ENCODE results near the gene DCST2.
"Not testable (repeated sequence)": the region's sequence is repeated elsewhere in the genome, so short reads cannot be mapped to it uniquely, and the experiment has no call there.

DCST2 gene

DNA sequence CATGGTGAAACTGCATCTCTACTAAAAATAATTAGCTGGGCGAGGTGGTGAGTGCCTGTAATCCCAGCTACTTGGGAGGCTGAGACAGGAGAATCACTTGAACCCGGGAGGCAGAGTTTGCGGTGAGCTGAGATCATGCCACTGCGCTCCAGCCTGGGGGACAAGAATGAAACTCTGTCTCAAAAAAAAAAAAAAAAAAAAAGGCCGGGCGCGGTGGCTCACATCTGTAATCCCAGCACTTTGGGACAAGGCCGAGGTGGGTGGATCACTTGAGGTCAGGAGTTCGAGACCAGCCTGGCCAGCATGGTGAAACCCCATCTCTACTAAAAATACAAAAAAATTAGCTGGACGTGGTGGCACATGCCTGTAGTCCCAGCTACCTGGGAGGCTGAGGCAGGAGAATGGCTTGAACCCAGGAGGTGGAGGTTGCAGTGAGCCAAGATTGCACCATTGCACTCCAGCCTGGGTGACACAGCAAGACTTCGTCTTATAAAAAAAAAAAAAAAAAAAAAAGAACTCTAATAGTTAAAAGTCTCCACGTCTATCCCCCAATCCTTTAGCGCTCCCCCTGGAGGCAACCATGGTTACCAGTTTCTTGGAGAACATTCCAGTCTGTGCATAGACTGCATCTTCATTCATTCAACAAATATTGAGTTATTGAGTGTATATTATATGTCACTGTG is 38.1 kb downstream of the DCST2 start:
- FAIRE-seq, result not testable (repeated sequence)

- no peak for FAIRE-seq
Measured at GRCh38 chr1:154994591-154994990, 39.0 kb downstream of the DCST2 start.

- no peak for FAIRE-seq
Measured at GRCh38 chr1:154994269-154994587, 39.4 kb downstream of the DCST2 start.

GRCh38 chr1:154993572-154994268 is 39.9 kb downstream of the DCST2 start, which contains the start of gene LENEP:
LENEP (plus strand) TSS chr1:154993586; CDS start chr1:154993608, 22 bp downstream.
- FAIRE-seq, result no peak

- no peak for FAIRE-seq
Measured at GRCh38 chr1:154992721-154993571, 40.6 kb downstream of the DCST2 start.

- FAIRE-seq, result no peak
Measured at GRCh38 chr1:154990276-154990675, 43.3 kb downstream of the DCST2 start.

DNA sequence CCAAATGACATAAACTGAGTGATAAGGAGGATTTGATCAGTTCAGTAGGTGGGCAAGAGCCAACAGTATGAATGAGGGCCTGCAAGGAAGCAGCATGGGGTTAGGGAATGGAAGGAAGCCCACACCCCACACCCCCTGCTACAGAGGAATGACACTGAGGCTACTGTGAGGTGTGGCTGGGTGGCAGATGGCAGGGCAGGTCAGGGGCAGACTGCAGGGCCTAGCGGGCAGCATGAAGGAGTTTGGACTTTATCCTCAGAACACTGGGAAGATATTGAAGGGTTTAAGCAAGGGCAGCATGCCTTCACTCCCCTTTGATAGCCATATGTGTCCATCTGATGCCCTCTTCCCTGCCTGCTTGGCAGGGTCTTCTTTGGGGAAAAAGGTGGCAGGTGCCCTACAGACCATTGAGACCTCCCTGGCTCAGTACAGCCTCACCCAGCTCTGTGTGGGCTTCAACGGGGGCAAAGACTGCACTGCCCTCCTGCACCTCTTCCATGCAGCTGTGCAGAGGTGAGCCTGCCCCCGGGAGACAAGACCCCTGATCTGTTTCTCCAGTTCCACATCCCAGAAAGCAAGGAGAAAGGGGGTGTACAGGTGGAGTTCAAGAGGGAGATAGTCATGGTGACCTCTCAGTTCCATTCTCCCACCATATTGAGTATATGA is 44.3 kb downstream of the DCST2 start:
- no peak for FAIRE-seq

- FAIRE-seq, result no peak
Measured at GRCh38 chr1:154988058-154988954, 45.3 kb downstream of the DCST2 start.

DNA sequence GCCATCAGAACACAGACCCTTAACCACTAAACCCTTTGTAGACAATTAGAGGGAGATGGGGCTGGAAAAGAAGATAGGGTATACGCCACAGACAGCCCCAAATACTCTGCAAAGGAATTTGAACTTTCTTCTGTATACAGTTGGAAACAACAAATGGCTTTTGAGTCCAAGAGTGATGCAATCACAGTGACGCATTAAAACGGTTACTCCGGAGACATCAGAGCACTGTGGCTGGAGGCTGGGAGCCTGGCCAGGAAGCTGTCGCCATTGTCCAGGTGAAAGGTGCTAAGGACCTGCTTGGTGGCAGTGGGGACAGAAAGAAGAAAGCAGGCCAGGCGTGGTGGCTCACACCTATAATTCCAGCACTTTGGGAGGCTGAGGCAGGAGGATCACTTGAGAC is 46.3 kb downstream of the DCST2 start:
- FAIRE-seq, result no peak

GRCh38 chr1:154986736-154987135 is 46.8 kb downstream of the DCST2 start:
- not testable (repeated sequence) for FAIRE-seq

- FAIRE-seq, result no peak
Measured at GRCh38 chr1:154983776-154984466, 49.7 kb downstream of the DCST2 start.

- FAIRE-seq, result peak; percentile 98
Measured at GRCh38 chr1:154982897-154983648, 50.5 kb downstream of the DCST2 start, which contains the start of gene FLAD1. FLAD1 (plus strand) TSS chr1:154983344; CDS start chr1:154983695, 351 bp downstream.

DNA sequence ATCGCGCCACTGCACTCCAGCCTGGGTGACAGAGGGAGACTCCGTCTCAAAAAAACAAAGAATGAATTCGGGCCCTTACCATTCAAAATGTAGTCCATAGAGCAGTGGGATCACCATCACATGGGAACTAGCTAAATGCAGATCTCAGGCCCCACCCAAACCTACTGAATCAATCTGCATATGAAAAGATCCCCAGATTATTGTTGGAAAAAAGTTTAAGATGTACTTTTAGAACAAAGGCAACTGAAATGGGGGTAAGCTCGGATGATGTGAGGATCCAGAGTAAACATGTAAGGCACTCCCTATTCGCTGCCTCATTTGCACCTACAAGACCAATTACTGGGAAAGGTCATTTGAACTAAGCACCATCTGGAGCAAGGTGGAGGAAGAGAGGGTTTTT is 51.2 kb downstream of the DCST2 start:
- FAIRE-seq, result no peak

GRCh38 chr1:154978360-154978759 is 55.2 kb downstream of the DCST2 start:
- no peak for FAIRE-seq

GRCh38 chr1:154977762-154978161 is 55.8 kb downstream of the DCST2 start:
- FAIRE-seq, result not testable (repeated sequence)

DNA sequence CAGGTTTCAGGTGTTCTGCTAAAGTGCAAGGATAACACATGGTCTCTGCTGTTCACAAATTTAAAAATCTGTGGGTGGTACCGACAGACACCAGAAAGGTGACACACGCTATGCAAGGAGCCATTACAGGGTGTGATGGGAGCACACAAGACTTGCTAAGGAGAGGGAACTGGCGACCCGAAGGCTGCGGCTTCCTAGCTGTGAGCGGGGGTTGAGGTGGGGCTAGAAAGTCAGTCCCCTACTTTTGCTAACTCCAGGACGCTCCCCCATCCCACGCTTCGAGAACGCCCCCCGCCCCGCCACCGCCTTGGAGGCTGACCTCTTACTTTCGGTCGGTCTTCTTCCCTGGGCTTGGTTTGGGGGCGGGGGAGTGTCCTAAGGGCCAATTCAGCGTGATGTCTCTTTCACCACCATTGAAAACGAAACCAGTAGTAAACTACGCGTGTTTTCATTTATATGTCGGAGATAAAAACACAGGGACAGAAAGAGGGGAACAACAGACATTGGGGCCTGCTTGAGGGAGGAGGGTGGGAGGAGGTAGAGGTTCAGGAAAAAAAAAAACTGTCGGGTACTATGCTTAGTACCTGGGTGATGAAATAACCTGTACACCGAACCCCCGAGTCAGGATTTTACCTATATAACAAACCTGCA is 58.0 kb downstream of the DCST2 start:
- no peak for FAIRE-seq

DNA sequence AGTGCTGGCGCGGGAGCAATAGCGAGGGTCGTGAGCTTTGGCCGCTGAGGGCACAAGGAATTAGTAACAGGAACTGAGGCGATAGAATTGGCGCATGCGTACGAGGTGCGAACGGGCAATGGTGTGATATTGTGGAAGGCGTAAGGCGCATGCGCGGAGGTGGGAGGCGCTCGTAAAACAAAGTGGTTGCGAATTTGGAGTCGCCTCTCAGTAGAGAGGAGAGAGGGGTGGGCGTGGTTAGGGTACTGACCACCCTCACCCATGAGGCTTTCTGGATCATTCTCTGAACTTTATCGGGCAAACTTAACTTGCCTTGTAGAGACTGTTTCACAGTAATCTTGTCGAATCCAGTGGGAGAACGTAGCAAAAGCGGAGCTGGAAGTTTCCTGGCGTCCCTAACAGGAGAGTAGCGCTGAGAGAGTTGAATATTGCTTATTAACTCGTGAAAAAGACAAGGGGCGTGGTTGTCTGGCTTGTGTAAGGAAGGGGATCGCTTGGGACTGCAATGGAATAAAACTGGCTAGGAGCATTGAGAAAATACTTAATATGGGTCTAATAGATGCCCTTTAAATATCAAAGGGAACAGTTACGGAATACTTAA is 58.7 kb downstream of the DCST2 start:
- FAIRE-seq, result peak; percentile 55

GRCh38 chr1:154974102-154974807 is 59.3 kb downstream of the DCST2 start, which contains the start of gene CKS1B:
CKS1B (plus strand) TSS chr1:154974681; CDS start chr1:154974746, 65 bp downstream.
- FAIRE-seq, result peak; percentile 99
